Measurements from ENCODE around the gene PDXP. TPM values are rescaled to one million over a fixed set of nuclear protein-coding genes. Genes with fewer than 3 reads are reported as not detected.

PDXP gene
- total and polyA plus RNA-seq, 2 of the 13 experiments (the other 11 are each of a cell fraction or from before 2014, with no cell fraction given), result 58.2 to 70.6 TPM

- TF ChIP-seq, protein P1, sequence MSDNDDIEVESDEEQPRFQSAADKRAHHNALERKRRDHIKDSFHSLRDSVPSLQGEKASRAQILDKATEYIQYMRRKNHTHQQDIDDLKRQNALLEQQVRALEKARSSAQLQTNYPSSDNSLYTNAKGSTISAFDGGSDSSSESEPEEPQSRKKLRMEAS (IDR thresholded peaks at IDR 0.05), result peak; percentile 67
- TF ChIP-seq RXRA (CRISPR knock-in tag; IDR thresholded peaks at IDR 0.05) (peak; percentile 75; the same call in 1 of the 2 replicates), KAT2B (IDR thresholded peaks at IDR 0.05; ENCODE audit: borderline replicate concordance, low read depth, low read length) (no peak), TEAD3 (CRISPR knock-in tag; optimal IDR thresholded peaks at IDR 0.05; ENCODE audit: borderline replicate concordance) (peak; percentile 13), ZNF124 (CRISPR knock-in tag; IDR thresholded peaks at IDR 0.05) (no peak), HNF1B (CRISPR knock-in tag; IDR thresholded peaks at IDR 0.05) (peak; percentile 66; the same call in 1 of the 2 replicates), DNMT3B (CRISPR knock-in tag; conservative IDR thresholded peaks at IDR 0.05) (no peak), MYC (CRISPR knock-in tag; IDR thresholded peaks at IDR 0.05; ENCODE audit: borderline replicate concordance) (peak; percentile 46; the same call in 1 of the 2 replicates), KDM6A (CRISPR knock-in tag; IDR thresholded peaks at IDR 0.05; ENCODE audit: low read depth) (no peak; the same call in 1 of the 2 replicates), KIAA2018 (CRISPR knock-in tag; IDR thresholded peaks at IDR 0.05; ENCODE audit: borderline replicate concordance) (no peak), BRF2 (CRISPR knock-in tag; IDR thresholded peaks at IDR 0.05) (no peak), HNRNPH1 (optimal IDR thresholded peaks at IDR 0.05; ENCODE audit: low read depth, low read length) (peak; percentile 72)
- TF ChIP-seq, protein P2, sequence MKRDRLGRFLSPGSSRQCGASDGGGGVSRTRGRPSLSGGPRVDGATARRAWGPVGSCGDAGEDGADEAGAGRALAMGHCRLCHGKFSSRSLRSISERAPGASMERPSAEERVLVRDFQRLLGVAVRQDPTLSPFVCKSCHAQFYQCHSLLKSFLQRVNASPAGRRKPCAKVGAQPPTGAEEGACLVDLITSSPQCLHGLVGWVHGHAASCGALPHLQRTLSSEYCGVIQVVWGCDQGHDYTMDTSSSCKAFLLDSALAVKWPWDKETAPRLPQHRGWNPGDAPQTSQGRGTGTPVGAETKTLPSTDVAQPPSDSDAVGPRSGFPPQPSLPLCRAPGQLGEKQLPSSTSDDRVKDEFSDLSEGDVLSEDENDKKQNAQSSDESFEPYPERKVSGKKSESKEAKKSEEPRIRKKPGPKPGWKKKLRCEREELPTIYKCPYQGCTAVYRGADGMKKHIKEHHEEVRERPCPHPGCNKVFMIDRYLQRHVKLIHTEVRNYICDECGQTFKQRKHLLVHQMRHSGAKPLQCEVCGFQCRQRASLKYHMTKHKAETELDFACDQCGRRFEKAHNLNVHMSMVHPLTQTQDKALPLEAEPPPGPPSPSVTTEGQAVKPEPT (CRISPR knock-in tag; IDR thresholded peaks at IDR 0.05; ENCODE audit: low read depth), result peak; percentile 13; the same call in 1 of the 2 replicates
These were observed 758 bp downstream of the PDXP start (continued) for GRCh38 chr22:37659066-37659896.

All from HepG2 (cell line).